ENCODE results near the gene ZC3H4. TPM values are rescaled to one million over a fixed set of nuclear protein-coding genes. Genes with fewer than 3 reads are reported as not detected.
A peak's percentile ranks its signal among the peaks of the same experiment; 100 is the strongest.

ZC3H4 gene
- total and polyA plus RNA-seq, 9 of the 15 experiments (the other 6 are each of a cell fraction or from before 2014, with no cell fraction given) = 2.2 to 75.6 (median 18.3) TPM

- Histone ChIP-seq H2AFZ (ENCODE audit: low read depth, low read length) (no peak overlapping the region), H4K20me1 (replicated peaks; ENCODE audit: control insufficient read depth, insufficient read depth, low read length) (no peaks in the 10 kb centered on the region), H3K27ac (ENCODE audit: extremely low read depth, low read depth, low read length) (peak overlapping the region; percentile 96), H3K9me3 (replicated peaks; ENCODE audit: control insufficient read depth, insufficient read depth, low read depth, low read length) (no peaks in the 10 kb centered on the region), H3K9me1 (ENCODE audit: control insufficient read depth, insufficient read depth, low read length) (no peaks in the 10 kb centered on the region), H3K27me3 (ENCODE audit: control insufficient read depth in 2 of 2, insufficient read depth in 2 of 2, low read length in 2 of 2) (no peaks in the 10 kb centered on the region), H3K4me2 (ENCODE audit: insufficient read depth, low read length) (peak overlapping the region; percentile 72), H3K79me2 (ENCODE audit: control insufficient read depth, insufficient read depth, low read length) (peaks cover 86% of the 10 kb centered on the region), H3K9ac (ENCODE audit: insufficient read depth in 1 of 2, low read depth in 2 of 2, low read length in 2 of 2) (peak overlapping the region; percentile 6 to 99), H3K4me1 (replicated peaks in 1 of 2; ENCODE audit: control insufficient read depth in 2 of 2, insufficient read depth in 2 of 2, low read length in 2 of 2) (peaks cover 12 to 43% of the 10 kb centered on the region in 2 experiments), H3K4me3 (peak overlapping the region; percentile 10), H3K36me3 (ENCODE audit: control insufficient read depth, insufficient read depth, low read length) (peaks cover 48% of the 10 kb centered on the region)
- ATAC-seq = no peak
- no TSS peak for BruUV-seq (replicated peaks)
- intact Hi-C loops (cut with micrococcal nuclease) = no loop called here
- TF ChIP-seq MAZ (CRISPR knock-in tag; conservative IDR thresholded peaks at IDR 0.05 in 1 of 2, IDR thresholded peaks at IDR 0.05 in 1 of 2) (peak in 1 of 2 experiments; percentile 27; a peak in 1 of 4 replicates), TAF9B (IDR thresholded peaks at IDR 0.05; ENCODE audit: partially characterized antibody) (no peak), JUN (IDR thresholded peaks at IDR 0.05; ENCODE audit: borderline replicate concordance, low read depth, low read length) (no peak), JUN (CRISPR knock-in tag; IDR thresholded peaks at IDR 0.05; ENCODE audit: borderline replicate concordance) (no peak), ZFP30 (CRISPR knock-in tag; IDR thresholded peaks at IDR 0.05; ENCODE audit: borderline replicate concordance) (no peak), SRSF3 (IDR thresholded peaks at IDR 0.05; ENCODE audit: insufficient read depth, low read length) (no peak), ZNF764 (CRISPR knock-in tag; IDR thresholded peaks at IDR 0.05; ENCODE audit: low read depth) (no peak), PKNOX1 (IDR thresholded peaks at IDR 0.05) (peak; percentile 63), HMGN3 (IDR thresholded peaks at IDR 0.05; ENCODE audit: borderline replicate concordance, extremely low read depth, insufficient read length, low read depth, low read length) (no peak), ZNF232 (CRISPR knock-in tag; IDR thresholded peaks at IDR 0.05) (no peak), CXXC5 (CRISPR knock-in tag; IDR thresholded peaks at IDR 0.05) (no peak), MAFG (tag; conservative IDR thresholded peaks at IDR 0.05) (no peak), PREB (CRISPR knock-in tag; IDR thresholded peaks at IDR 0.05) (0 out of 2 replicates have a peak, but pooled peaks have one; percentile 42), ZNF766 (CRISPR knock-in tag; conservative IDR thresholded peaks at IDR 0.05) (peak; percentile 50; the same call in 1 of the 2 replicates)
- CTCF ChIA-PET (ENCODE audit: low intra/inter-chr PET ratio) = no interaction called here
- POLR2A ChIA-PET = interaction anchor here (1.0 to 1.3 kb wide), 4 partner anchors 8 to 28 kb away, joined by 3 to 5 read pairs (median 4); no protein-coding TSS in a partner anchor
- FAIRE-seq = peak; percentile 44
- WGBS (ENCODE audit: insufficient coverage, low coverage, missing lambda C conversion rate) = 38% methylated on average over 9 of the region's 9 CpGs
- DNase-seq (ENCODE audit: extremely low read depth in 1 of 4, low spot score in 3 of 4) = peak in 2 of 4 experiments; percentile 10 to 15
- in situ Hi-C loops (cut with MboI) = no loop called here
These were observed 5.4 kb downstream of the ZC3H4 start for GRCh38 chr19:47107953-47108746.
